Memory B cell (primary cell): ENCODE data around the gene KCNMA1.
"Not testable (repeated sequence)": the region's sequence is repeated elsewhere in the genome, so short reads cannot be mapped to it uniquely, and the experiment has no call there.

Source experiments
- ATAC-seq: fragments of 150-1000 bp; cut with Tn5 transposase; 2 replicates; pipeline ENCODE4 v1.10.0; 2021; ENCODE audit warnings: low read depth, mild to moderate bottlenecking, moderate library complexity
- DNase-seq, 2 donors: peaks; one replicate each; pipeline ENCODE4 v3.0.0; 2022; ENCODE audit warnings: low spot score in 2 of 2
- H3K27ac Mint-ChIP-seq: one replicate; pipeline ENCODE4 v1.8.0; 2022; ENCODE audit warnings: mild to moderate bottlenecking, moderate library complexity, mixed read lengths
- H3K27me3 Mint-ChIP-seq: one replicate; pipeline ENCODE4 v1.8.0; 2022; ENCODE audit warnings: mixed read lengths
- H3K36me3 Mint-ChIP-seq: one replicate; pipeline ENCODE4 v1.8.0; 2022; ENCODE audit warnings: mild to moderate bottlenecking, mixed read lengths
- H3K4me1 Mint-ChIP-seq: one replicate; pipeline ENCODE4 v1.8.0; 2022; ENCODE audit warnings: mixed read lengths
- H3K4me3 Mint-ChIP-seq: one replicate; pipeline ENCODE4 v1.8.0; 2022; ENCODE audit warnings: mild to moderate bottlenecking, moderate library complexity, mixed read lengths
- H3K9me3 Mint-ChIP-seq: one replicate; pipeline ENCODE4 v1.8.0; 2022; ENCODE audit warnings: mixed read lengths

The KCNMA1 gene

GRCh38 chr10:77533146-77533886 is 104.3 kb downstream of the KCNMA1 start:
- DNase-seq, result no peak
- Mint-ChIP-seq H3K4me3 (no peak overlapping the region), H3K4me1 (peaks cover 12% of the 10 kb centered on the region), H3K36me3 (no peaks in the 10 kb centered on the region), H3K9me3 (no peaks in the 10 kb centered on the region), H3K27ac (no peak overlapping the region), H3K27me3 (no peaks in the 10 kb centered on the region)
- no peak for ATAC-seq

- H3K4me1 Mint-ChIP-seq, result peaks cover 12% of the 10 kb centered on the region
- H3K27ac Mint-ChIP-seq, result peak overlapping the region; percentile 6
- no peaks in the 10 kb centered on the region for H3K27me3 Mint-ChIP-seq
- peak overlapping the region; percentile 51 for H3K4me3 Mint-ChIP-seq
- no peaks in the 10 kb centered on the region for H3K9me3 Mint-ChIP-seq
- ATAC-seq (no peak), DNase-seq (no peak)
- H3K36me3 Mint-ChIP-seq, result no peaks in the 10 kb centered on the region
These were observed 105.5 kb downstream of the KCNMA1 start for GRCh38 chr10:77532068-77532467.

- Mint-ChIP-seq H3K4me3 (peak overlapping the region; percentile 51), H3K27me3 (no peaks in the 10 kb centered on the region), H3K36me3 (no peaks in the 10 kb centered on the region), H3K9me3 (no peaks in the 10 kb centered on the region), H3K27ac (peak overlapping the region; percentile 6), H3K4me1 (peaks cover 12% of the 10 kb centered on the region)
- no peak for DNase-seq
- peak; percentile 64 for ATAC-seq
These were observed 106.1 kb downstream of the KCNMA1 start for GRCh38 chr10:77531441-77532001.

- Mint-ChIP-seq H3K27me3 (no peaks in the 10 kb centered on the region), H3K36me3 (no peaks in the 10 kb centered on the region), H3K27ac (no peak overlapping the region), H3K4me3 (no peak overlapping the region), H3K9me3 (no peaks in the 10 kb centered on the region), H3K4me1 (peaks cover 12% of the 10 kb centered on the region)
- DNase-seq (no peak), ATAC-seq (no peak)
These were observed 107.6 kb downstream of the KCNMA1 start for GRCh38 chr10:77530011-77530410.

- ATAC-seq (no peak), DNase-seq (no peak)
- Mint-ChIP-seq H3K27me3 (no peaks in the 10 kb centered on the region), H3K4me1 (peaks cover 13% of the 10 kb centered on the region), H3K4me3 (no peak overlapping the region), H3K9me3 (no peaks in the 10 kb centered on the region), H3K27ac (peak overlapping the region; percentile 6), H3K36me3 (no peaks in the 10 kb centered on the region)
These were observed 108.5 kb downstream of the KCNMA1 start for GRCh38 chr10:77529050-77529576.

GRCh38 chr10:77527839-77528238 is 109.8 kb downstream of the KCNMA1 start:
- Mint-ChIP-seq H3K4me3 (no peak overlapping the region), H3K27ac (no peak overlapping the region), H3K9me3 (no peaks in the 10 kb centered on the region), H3K4me1 (peaks cover 15% of the 10 kb centered on the region), H3K27me3 (no peaks in the 10 kb centered on the region), H3K36me3 (no peaks in the 10 kb centered on the region)
- DNase-seq (no peak), ATAC-seq (no peak)

GRCh38 chr10:77526868-77527617 is 110.6 kb downstream of the KCNMA1 start:
- ATAC-seq, result no peak
- H3K27me3 Mint-ChIP-seq, result no peaks in the 10 kb centered on the region
- H3K4me1 Mint-ChIP-seq, result peaks cover 13% of the 10 kb centered on the region
- DNase-seq, result no peak
- H3K9me3 Mint-ChIP-seq, result no peaks in the 10 kb centered on the region
- H3K36me3 Mint-ChIP-seq, result no peaks in the 10 kb centered on the region
- no peak overlapping the region for H3K27ac Mint-ChIP-seq
- H3K4me3 Mint-ChIP-seq, result no peak overlapping the region

GRCh38 chr10:77524281-77524711 is 113.3 kb downstream of the KCNMA1 start:
- ATAC-seq, result no peak
- no peak for DNase-seq
- Mint-ChIP-seq H3K4me3 (no peak overlapping the region), H3K27ac (no peak overlapping the region), H3K36me3 (no peaks in the 10 kb centered on the region), H3K27me3 (peaks cover 7% of the 10 kb centered on the region), H3K9me3 (no peaks in the 10 kb centered on the region), H3K4me1 (peaks cover 2% of the 10 kb centered on the region)

GRCh38 chr10:77522268-77522809 is 115.3 kb downstream of the KCNMA1 start:
- no peaks in the 10 kb centered on the region for H3K9me3 Mint-ChIP-seq
- H3K36me3 Mint-ChIP-seq, result no peaks in the 10 kb centered on the region
- H3K27me3 Mint-ChIP-seq, result peaks cover 9% of the 10 kb centered on the region
- no peak for ATAC-seq
- H3K4me1 Mint-ChIP-seq, result peaks cover 2% of the 10 kb centered on the region
- DNase-seq, result no peak
- no peak overlapping the region for H3K27ac Mint-ChIP-seq
- H3K4me3 Mint-ChIP-seq, result no peak overlapping the region

- H3K36me3 Mint-ChIP-seq, result no peaks in the 10 kb centered on the region
- peaks cover 2% of the 10 kb centered on the region for H3K4me1 Mint-ChIP-seq
- H3K4me3 Mint-ChIP-seq, result no peak overlapping the region
- H3K27ac Mint-ChIP-seq, result no peak overlapping the region
- no peak for DNase-seq
- ATAC-seq, result no peak
- H3K27me3 Mint-ChIP-seq, result peaks cover 14% of the 10 kb centered on the region
- H3K9me3 Mint-ChIP-seq, result no peaks in the 10 kb centered on the region
These were observed 116.6 kb downstream of the KCNMA1 start for GRCh38 chr10:77520995-77521394.

- ATAC-seq (no peak), DNase-seq (no peak)
- Mint-ChIP-seq H3K4me3 (no peak overlapping the region), H3K4me1 (peaks cover 2% of the 10 kb centered on the region), H3K36me3 (no peaks in the 10 kb centered on the region), H3K27me3 (peaks cover 16% of the 10 kb centered on the region), H3K9me3 (no peaks in the 10 kb centered on the region), H3K27ac (no peak overlapping the region)
These were observed 117.3 kb downstream of the KCNMA1 start for GRCh38 chr10:77520290-77520689.

GRCh38 chr10:77519791-77520190 is 117.8 kb downstream of the KCNMA1 start:
- not testable (repeated sequence) for H3K4me1 Mint-ChIP-seq, H3K27ac Mint-ChIP-seq, H3K4me3 Mint-ChIP-seq, DNase-seq, ATAC-seq, H3K36me3 Mint-ChIP-seq, H3K9me3 Mint-ChIP-seq
- peaks cover 16% of the 10 kb centered on the region for H3K27me3 Mint-ChIP-seq

GRCh38 chr10:77518910-77519274 is 118.7 kb downstream of the KCNMA1 start:
- no peak overlapping the region for H3K27ac Mint-ChIP-seq
- no peak for ATAC-seq
- H3K36me3 Mint-ChIP-seq, result no peaks in the 10 kb centered on the region
- no peak for DNase-seq
- no peak overlapping the region for H3K4me3 Mint-ChIP-seq
- no peaks in the 10 kb centered on the region for H3K4me1 Mint-ChIP-seq
- H3K27me3 Mint-ChIP-seq, result peaks cover 16% of the 10 kb centered on the region
- H3K9me3 Mint-ChIP-seq, result no peaks in the 10 kb centered on the region
